HepG2 (cell line): Measurements from ENCODE around the gene LTA. TPM values are rescaled to one million over a fixed set of nuclear protein-coding genes. Genes with fewer than 3 reads are reported as not detected.
A peak's percentile ranks its signal among the peaks of the same experiment; 100 is the strongest.

Experiments used
- ADNP ChIP-seq: sonication (generic); formaldehyde crosslinking; IDR thresholded peaks from 2 replicates; pipeline ENCODE4 v1.4.0; 2020; ENCODE audit warnings: missing genetic modification reagents
- MIXL1 ChIP-seq: IDR thresholded peaks from 2 replicates; pipeline ENCODE4 v1.6.1; 2016
- NFE2 ChIP-seq: sonication (generic); formaldehyde crosslinking; IDR thresholded peaks from 2 replicates; pipeline ENCODE4 v1.4.0; 2020; ENCODE audit warnings: missing genetic modification reagents
- PCBP1 ChIP-seq: fragments of 200-400 bp; formaldehyde crosslinking; IDR thresholded peaks from 2 replicates; pipeline ENCODE4 v1.6.1; 2017; ENCODE audit warnings: mild to moderate bottlenecking, low read depth, low read length, borderline replicate concordance
- TAF1 ChIP-seq: sonication (generic); formaldehyde crosslinking; IDR thresholded peaks from 2 replicates; pipeline ENCODE4 v1.4.0; 2020; ENCODE audit warnings: missing genetic modification reagents
- TCF12 ChIP-seq, 2 experiments: fragments of 450-650 bp in 1 of 2; sonication (generic) in 1 of 2; formaldehyde crosslinking in 1 of 2; IDR thresholded peaks; 2 replicates each; pipeline versions ENCODE4 v1.6.1 to v1.8.0; 2017 to 2022; ENCODE audit warnings: antibody characterized with exemption in 1 of 2, mild to moderate bottlenecking in 1 of 2, missing genetic modification reagents in 1 of 2, moderate library complexity in 1 of 2
- ZNF230 ChIP-seq: sonication (generic); formaldehyde crosslinking; IDR thresholded peaks from 2 replicates; pipeline ENCODE4 v1.4.0; 2020; ENCODE audit warnings: mild to moderate bottlenecking, missing genetic modification reagents
- ZNF484 ChIP-seq: sonication (generic); formaldehyde crosslinking; IDR thresholded peaks from 2 replicates; pipeline ENCODE4 v1.5.1; 2020; ENCODE audit warnings: mild to moderate bottlenecking, low read depth, missing genetic modification reagents, borderline replicate concordance
- ZNF7 ChIP-seq: IDR thresholded peaks from 2 replicates; pipeline ENCODE4 v1.6.1; 2016; ENCODE audit warnings: missing biosample characterization, missing genetic modification reagents
- polyA plus RNA-seq, 8 experiments: library from polyadenylated mRNA; depleted of rRNA in 3 of 8; stranded (reverse) in 7 of 8; unstranded in 1 of 8; fragments of >200 nt; fragmentation: Illumina TruSeq in 4 of 8; extraction: Trizol in 4 of 8; gene quantifications; 2 replicates each; pipeline versions ENCODE4 v1.2.1 to v1.2.3, GENCODE V29; 2011 to 2016; ENCODE audit warnings: low read depth in 4 of 8, missing spikeins in 1 of 8, mixed read lengths in 1 of 8; ENCODE audit not compliant: insufficient read depth in 1 of 8
- total RNA-seq, 5 experiments: library from RNA; depleted of rRNA; stranded (reverse); fragments of >200 nt; fragmentation: Illumina TruSeq; extraction: Trizol; gene quantifications; 2 replicates each; pipeline ENCODE4 v1.2.3, GENCODE V29; 2016; ENCODE audit warnings: low read depth in 1 of 5
- TF ChIP-seq, protein P1 (sequence below): sonication (generic); formaldehyde crosslinking; conservative IDR thresholded peaks from 2 replicates; pipeline ENCODE4 v1.4.0; 2020; ENCODE audit warnings: missing genetic modification reagents
- TF ChIP-seq, protein P2 (sequence below), 2 experiments: sonication (generic) in 1 of 2; formaldehyde crosslinking in 1 of 2; IDR thresholded peaks; 2 replicates each; pipeline versions ENCODE4 v1.6.1 to v1.9.0; 2014 to 2022; ENCODE audit warnings: antibody characterized with exemption in 1 of 2, borderline replicate concordance in 1 of 2, inconsistent platforms in 1 of 2, low read depth in 1 of 2, missing genetic modification reagents in 1 of 2
- TF ChIP-seq, protein P3 (sequence below): sonication (generic); formaldehyde crosslinking; IDR thresholded peaks from 2 replicates; pipeline ENCODE4 v1.4.0; 2020; ENCODE audit warnings: mild to moderate bottlenecking, low read depth, missing genetic modification reagents
- TF ChIP-seq, protein P4 (sequence below): sonication (generic); formaldehyde crosslinking; IDR thresholded peaks from 2 replicates; pipeline ENCODE4 v1.4.0; 2020; ENCODE audit warnings: missing genetic modification reagents; ENCODE audit errors: not compliant biosample characterization
- TF ChIP-seq, protein P5 (sequence below): sonication (generic); formaldehyde crosslinking; IDR thresholded peaks from 2 replicates; pipeline ENCODE4 v1.4.0; 2020; ENCODE audit warnings: mild to moderate bottlenecking, missing genetic modification reagents
- TF ChIP-seq, protein P6 (sequence below): sonication (generic); formaldehyde crosslinking; IDR thresholded peaks from 2 replicates; pipeline ENCODE4 v1.8.1; 2023; ENCODE audit warnings: missing genetic modification reagents, mild to moderate bottlenecking, borderline replicate concordance

LTA gene
- total and polyA plus RNA-seq, 2 of the 13 experiments (the other 11 are each of a cell fraction or from before 2014, with no cell fraction given), result 0.09 TPM; not detected in 1

DNA sequence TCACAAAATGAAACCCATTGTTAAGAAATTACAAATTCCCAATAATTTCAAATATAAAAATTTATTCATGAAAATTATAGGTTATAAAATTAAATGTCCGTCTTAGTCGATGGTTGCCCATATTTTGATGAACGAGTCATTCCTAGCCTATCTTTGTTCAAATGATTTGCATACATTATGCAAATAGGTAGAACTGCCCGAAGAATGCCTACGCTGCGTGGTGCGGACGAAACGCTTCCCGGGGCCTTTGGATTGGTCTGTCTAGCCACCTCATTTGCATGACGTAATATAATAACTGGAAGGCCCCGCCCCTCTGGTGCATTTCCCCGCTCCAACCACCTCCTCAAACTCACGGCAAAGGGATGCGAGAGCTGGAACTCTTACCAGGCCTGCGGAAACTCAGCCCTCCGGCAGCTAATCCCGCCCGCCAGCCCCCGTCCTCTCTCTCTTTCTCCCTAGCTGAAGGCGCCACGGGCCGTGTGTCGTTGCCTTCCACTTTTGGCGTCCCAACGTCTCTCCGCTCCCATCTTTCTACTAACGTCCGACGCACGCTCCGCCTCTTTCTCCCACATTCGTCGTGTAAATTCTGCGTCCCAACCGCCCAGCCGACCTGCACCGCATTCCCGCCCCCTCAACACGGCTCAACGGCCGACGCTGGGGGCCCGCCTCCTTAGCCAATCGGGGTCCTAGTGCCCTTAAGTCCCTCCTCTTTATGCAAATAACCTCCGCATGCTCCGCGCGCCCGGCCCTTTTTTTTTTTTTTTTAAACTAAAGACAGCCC lies 47.9 kb downstream of the LTA start (continued):
- TF ChIP-seq, protein P1, sequence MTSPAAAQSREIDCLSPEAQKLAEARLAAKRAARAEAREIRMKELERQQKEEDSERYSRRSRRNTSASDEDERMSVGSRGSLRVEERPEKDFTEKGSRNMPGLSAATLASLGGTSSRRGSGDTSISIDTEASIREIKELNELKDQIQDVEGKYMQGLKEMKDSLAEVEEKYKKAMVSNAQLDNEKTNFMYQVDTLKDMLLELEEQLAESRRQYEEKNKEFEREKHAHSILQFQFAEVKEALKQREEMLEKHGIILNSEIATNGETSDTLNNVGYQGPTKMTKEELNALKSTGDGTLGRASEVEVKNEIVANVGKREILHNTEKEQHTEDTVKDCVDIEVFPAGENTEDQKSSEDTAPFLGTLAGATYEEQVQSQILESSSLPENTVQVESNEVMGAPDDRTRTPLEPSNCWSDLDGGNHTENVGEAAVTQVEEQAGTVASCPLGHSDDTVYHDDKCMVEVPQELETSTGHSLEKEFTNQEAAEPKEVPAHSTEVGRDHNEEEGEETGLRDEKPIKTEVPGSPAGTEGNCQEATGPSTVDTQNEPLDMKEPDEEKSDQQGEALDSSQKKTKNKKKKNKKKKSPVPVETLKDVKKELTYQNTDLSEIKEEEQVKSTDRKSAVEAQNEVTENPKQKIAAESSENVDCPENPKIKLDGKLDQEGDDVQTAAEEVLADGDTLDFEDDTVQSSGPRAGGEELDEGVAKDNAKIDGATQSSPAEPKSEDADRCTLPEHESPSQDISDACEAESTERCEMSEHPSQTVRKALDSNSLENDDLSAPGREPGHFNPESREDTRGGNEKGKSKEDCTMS (CRISPR knock-in tag), result no peak
- TF ChIP-seq TAF1 (no peak; the same call in 1 of the 2 replicates), ZNF484 (CRISPR knock-in tag) (no peak), ZNF230 (CRISPR knock-in tag) (peak; percentile 51), NFE2 (CRISPR knock-in tag) (no peak), PCBP1 (peak; percentile 70; the same call in 1 of the 2 replicates), ZNF7 (CRISPR knock-in tag) (no peak), MIXL1 (CRISPR knock-in tag) (0 out of 2 replicates have a peak, but pooled peaks have one; percentile 33), ADNP (CRISPR knock-in tag) (no peak), TCF12 (IDR thresholded peaks at IDR 0.05) (no peak), TCF12 (CRISPR knock-in tag; IDR thresholded peaks at IDR 0.05) (no peak)
- TF ChIP-seq, protein P2, sequence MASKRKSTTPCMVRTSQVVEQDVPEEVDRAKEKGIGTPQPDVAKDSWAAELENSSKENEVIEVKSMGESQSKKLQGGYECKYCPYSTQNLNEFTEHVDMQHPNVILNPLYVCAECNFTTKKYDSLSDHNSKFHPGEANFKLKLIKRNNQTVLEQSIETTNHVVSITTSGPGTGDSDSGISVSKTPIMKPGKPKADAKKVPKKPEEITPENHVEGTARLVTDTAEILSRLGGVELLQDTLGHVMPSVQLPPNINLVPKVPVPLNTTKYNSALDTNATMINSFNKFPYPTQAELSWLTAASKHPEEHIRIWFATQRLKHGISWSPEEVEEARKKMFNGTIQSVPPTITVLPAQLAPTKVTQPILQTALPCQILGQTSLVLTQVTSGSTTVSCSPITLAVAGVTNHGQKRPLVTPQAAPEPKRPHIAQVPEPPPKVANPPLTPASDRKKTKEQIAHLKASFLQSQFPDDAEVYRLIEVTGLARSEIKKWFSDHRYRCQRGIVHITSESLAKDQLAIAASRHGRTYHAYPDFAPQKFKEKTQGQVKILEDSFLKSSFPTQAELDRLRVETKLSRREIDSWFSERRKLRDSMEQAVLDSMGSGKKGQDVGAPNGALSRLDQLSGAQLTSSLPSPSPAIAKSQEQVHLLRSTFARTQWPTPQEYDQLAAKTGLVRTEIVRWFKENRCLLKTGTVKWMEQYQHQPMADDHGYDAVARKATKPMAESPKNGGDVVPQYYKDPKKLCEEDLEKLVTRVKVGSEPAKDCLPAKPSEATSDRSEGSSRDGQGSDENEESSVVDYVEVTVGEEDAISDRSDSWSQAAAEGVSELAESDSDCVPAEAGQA (IDR thresholded peaks at IDR 0.05; ENCODE audit: low read depth), result peak; percentile 90
- TF ChIP-seq, protein P2 (CRISPR knock-in tag; IDR thresholded peaks at IDR 0.05; ENCODE audit: borderline replicate concordance), result peak; percentile 80; the same call in 1 of the 2 replicates
- TF ChIP-seq, protein P3, sequence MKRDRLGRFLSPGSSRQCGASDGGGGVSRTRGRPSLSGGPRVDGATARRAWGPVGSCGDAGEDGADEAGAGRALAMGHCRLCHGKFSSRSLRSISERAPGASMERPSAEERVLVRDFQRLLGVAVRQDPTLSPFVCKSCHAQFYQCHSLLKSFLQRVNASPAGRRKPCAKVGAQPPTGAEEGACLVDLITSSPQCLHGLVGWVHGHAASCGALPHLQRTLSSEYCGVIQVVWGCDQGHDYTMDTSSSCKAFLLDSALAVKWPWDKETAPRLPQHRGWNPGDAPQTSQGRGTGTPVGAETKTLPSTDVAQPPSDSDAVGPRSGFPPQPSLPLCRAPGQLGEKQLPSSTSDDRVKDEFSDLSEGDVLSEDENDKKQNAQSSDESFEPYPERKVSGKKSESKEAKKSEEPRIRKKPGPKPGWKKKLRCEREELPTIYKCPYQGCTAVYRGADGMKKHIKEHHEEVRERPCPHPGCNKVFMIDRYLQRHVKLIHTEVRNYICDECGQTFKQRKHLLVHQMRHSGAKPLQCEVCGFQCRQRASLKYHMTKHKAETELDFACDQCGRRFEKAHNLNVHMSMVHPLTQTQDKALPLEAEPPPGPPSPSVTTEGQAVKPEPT, result peak; percentile 91
- TF ChIP-seq, protein P4, sequence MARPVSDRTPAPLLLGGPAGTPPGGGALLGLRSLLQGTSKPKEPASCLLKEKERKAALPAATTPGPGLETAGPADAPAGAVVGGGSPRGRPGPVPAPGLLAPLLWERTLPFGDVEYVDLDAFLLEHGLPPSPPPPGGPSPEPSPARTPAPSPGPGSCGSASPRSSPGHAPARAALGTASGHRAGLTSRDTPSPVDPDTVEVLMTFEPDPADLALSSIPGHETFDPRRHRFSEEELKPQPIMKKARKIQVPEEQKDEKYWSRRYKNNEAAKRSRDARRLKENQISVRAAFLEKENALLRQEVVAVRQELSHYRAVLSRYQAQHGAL, result peak; percentile 49
- TF ChIP-seq, protein P5, sequence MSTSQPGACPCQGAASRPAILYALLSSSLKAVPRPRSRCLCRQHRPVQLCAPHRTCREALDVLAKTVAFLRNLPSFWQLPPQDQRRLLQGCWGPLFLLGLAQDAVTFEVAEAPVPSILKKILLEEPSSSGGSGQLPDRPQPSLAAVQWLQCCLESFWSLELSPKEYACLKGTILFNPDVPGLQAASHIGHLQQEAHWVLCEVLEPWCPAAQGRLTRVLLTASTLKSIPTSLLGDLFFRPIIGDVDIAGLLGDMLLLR, result no peak
- TF ChIP-seq, protein P6, sequence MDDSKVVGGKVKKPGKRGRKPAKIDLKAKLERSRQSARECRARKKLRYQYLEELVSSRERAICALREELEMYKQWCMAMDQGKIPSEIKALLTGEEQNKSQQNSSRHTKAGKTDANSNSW (CRISPR knock-in tag), result no peak
